Duodenal mucosa (tissue), 2 donors: ENCODE data around the gene FBXW8.

Experiments
- H3K27ac ChIP-seq: one replicate; pipeline ENCODE4 v1.7.0; 2013; ENCODE audit warnings: low read depth, low read length
- H3K27me3 ChIP-seq, 2 donors: one replicate each; pipeline ENCODE4 v1.7.0; 2013; ENCODE audit warnings: low read length in 2 of 2, control low read depth in 1 of 2; ENCODE audit not compliant: insufficient read depth in 2 of 2, control insufficient read depth in 1 of 2
- H3K36me3 ChIP-seq, 2 donors: one replicate each; pipeline ENCODE4 v1.7.0; 2013; ENCODE audit warnings: low read length in 2 of 2, control low read depth in 1 of 2; ENCODE audit not compliant: insufficient read depth in 2 of 2, control insufficient read depth in 1 of 2
- H3K4me1 ChIP-seq, 2 donors: one replicate each; pipeline ENCODE4 v1.7.0; 2013; ENCODE audit warnings: low read length in 2 of 2, control low read depth in 1 of 2; ENCODE audit not compliant: insufficient read depth in 2 of 2, control insufficient read depth in 1 of 2
- H3K4me3 ChIP-seq, 2 donors: one replicate each; pipeline ENCODE4 v1.7.0; 2013; ENCODE audit warnings: low read length in 2 of 2, low read depth in 1 of 2
- H3K9ac ChIP-seq, 2 donors: one replicate each; pipeline ENCODE4 v1.7.0; 2013; ENCODE audit warnings: low read length in 2 of 2, low read depth in 1 of 2
- H3K9me3 ChIP-seq, 2 donors: one replicate each; pipeline ENCODE4 v1.7.0; 2013; ENCODE audit warnings: low read length in 2 of 2, control low read depth in 1 of 2; ENCODE audit not compliant: control insufficient read depth in 1 of 2

Gene FBXW8

GRCh38 chr12:117063162-117063911 is 152.6 kb downstream of the FBXW8 start:
- H3K27ac ChIP-seq = no peak overlapping the region
- H3K27me3 ChIP-seq = no peaks in the 10 kb centered on the region
- H3K9me3 ChIP-seq = no peaks in the 10 kb centered on the region
- H3K36me3 ChIP-seq = no peaks in the 10 kb centered on the region
- peaks cover 0 to 20% of the 10 kb centered on the region in 2 donors for H3K4me1 ChIP-seq
- no peak overlapping the region for H3K4me3 ChIP-seq
- H3K9ac ChIP-seq = no peak overlapping the region

- no peak overlapping the region for H3K4me3 ChIP-seq
- no peak overlapping the region for H3K27ac ChIP-seq
- H3K4me1 ChIP-seq = peaks cover 0 to 20% of the 10 kb centered on the region in 2 donors
Observed at GRCh38 chr12:117064049-117064448, 153.3 kb downstream of the FBXW8 start.

GRCh38 chr12:117064596-117064995 is 153.8 kb downstream of the FBXW8 start:
- Histone ChIP-seq H3K36me3 (no peaks in the 10 kb centered on the region), H3K4me1 (peaks cover 0 to 20% of the 10 kb centered on the region in 2 donors), H3K27ac (no peak overlapping the region)

More at GRCh38 chr12:117064049-117064448, 153.3 kb downstream of the FBXW8 start:
- Histone ChIP-seq H3K36me3 (no peaks in the 10 kb centered on the region), H3K9me3 (no peaks in the 10 kb centered on the region), H3K9ac (no peak overlapping the region), H3K27me3 (no peaks in the 10 kb centered on the region)

GRCh38 chr12:117067016-117067415 is 156.3 kb downstream of the FBXW8 start:
- H3K4me3 ChIP-seq = no peak overlapping the region
- no peaks in the 10 kb centered on the region for H3K36me3 ChIP-seq
- H3K27ac ChIP-seq = no peak overlapping the region
- H3K4me1 ChIP-seq = peaks cover 0 to 14% of the 10 kb centered on the region in 2 donors
- H3K27me3 ChIP-seq = no peaks in the 10 kb centered on the region
- H3K9ac ChIP-seq = no peak overlapping the region
- H3K9me3 ChIP-seq = no peaks in the 10 kb centered on the region

More at GRCh38 chr12:117064596-117064995, 153.8 kb downstream of the FBXW8 start:
- no peaks in the 10 kb centered on the region for H3K27me3 ChIP-seq
- no peaks in the 10 kb centered on the region for H3K9me3 ChIP-seq
- H3K4me3 ChIP-seq = no peak overlapping the region
- H3K9ac ChIP-seq = no peak overlapping the region

- Histone ChIP-seq H3K36me3 (no peaks in the 10 kb centered on the region), H3K27me3 (no peaks in the 10 kb centered on the region), H3K4me3 (no peak overlapping the region), H3K4me1 (peaks cover 0 to 11% of the 10 kb centered on the region in 2 donors), H3K27ac (no peak overlapping the region), H3K9me3 (no peaks in the 10 kb centered on the region), H3K9ac (no peak overlapping the region)
Observed at GRCh38 chr12:117067638-117068037, 156.9 kb downstream of the FBXW8 start.

- Histone ChIP-seq H3K9me3 (no peaks in the 10 kb centered on the region), H3K4me1 (peaks cover 0 to 5% of the 10 kb centered on the region in 2 donors), H3K9ac (no peak overlapping the region), H3K4me3 (no peak overlapping the region), H3K27me3 (no peaks in the 10 kb centered on the region), H3K27ac (no peak overlapping the region), H3K36me3 (no peaks in the 10 kb centered on the region)
Observed at GRCh38 chr12:117068492-117068891, 157.7 kb downstream of the FBXW8 start.

GRCh38 chr12:117069101-117069797 is 158.5 kb downstream of the FBXW8 start:
- no peak overlapping the region for H3K4me3 ChIP-seq

GRCh38 chr12:117069926-117070900 is 159.5 kb downstream of the FBXW8 start:
- no peaks in the 10 kb centered on the region for H3K9me3 ChIP-seq
- no peaks in the 10 kb centered on the region for H3K27me3 ChIP-seq
- H3K4me3 ChIP-seq = no peak overlapping the region
- H3K36me3 ChIP-seq = no peaks in the 10 kb centered on the region
- no peak overlapping the region for H3K27ac ChIP-seq
- no peak overlapping the region for H3K9ac ChIP-seq
- H3K4me1 ChIP-seq = no peaks in the 10 kb centered on the region

More at GRCh38 chr12:117069101-117069797, 158.5 kb downstream of the FBXW8 start:
- H3K36me3 ChIP-seq = no peaks in the 10 kb centered on the region
- H3K9ac ChIP-seq = no peak overlapping the region
- H3K9me3 ChIP-seq = no peaks in the 10 kb centered on the region
- no peak overlapping the region for H3K27ac ChIP-seq
- H3K4me1 ChIP-seq = no peaks in the 10 kb centered on the region
- no peaks in the 10 kb centered on the region for H3K27me3 ChIP-seq

GRCh38 chr12:117071009-117071408 is 160.3 kb downstream of the FBXW8 start:
- Histone ChIP-seq H3K4me3 (no peak overlapping the region), H3K27me3 (no peaks in the 10 kb centered on the region), H3K27ac (no peak overlapping the region), H3K36me3 (no peaks in the 10 kb centered on the region), H3K4me1 (no peaks in the 10 kb centered on the region), H3K9ac (no peak overlapping the region), H3K9me3 (no peaks in the 10 kb centered on the region)
